Ovary (tissue), 9 donors: ENCODE results near the gene TPSD1. TPM values are rescaled to one million over a fixed set of nuclear protein-coding genes. Genes with fewer than 3 reads are reported as not detected.
"Not testable (repeated sequence)": the region's sequence is repeated elsewhere in the genome, so short reads cannot be mapped to it uniquely, and the experiment has no call there.

Source experiments
- DNase-seq, 5 donors: peaks; one replicate each; pipeline ENCODE4 v3.0.0-alpha.2; 2019 to 2020
- H3K27ac ChIP-seq, 2 donors: fragments of 200-600 bp; one replicate each; pipeline versions ENCODE4 v1.5.1 to v1.8.0; 2019 to 2022
- H3K27me3 ChIP-seq: fragments of 200-600 bp; one replicate; pipeline ENCODE4 v1.8.0; 2022
- H3K36me3 ChIP-seq: fragments of 200-600 bp; sonication (generic); one replicate; pipeline ENCODE4 v1.5.1; 2019
- H3K4me1 ChIP-seq: one replicate; pipeline ENCODE4 v1.8.1; 2013; ENCODE audit warnings: mild to moderate bottlenecking, moderate library complexity; ENCODE audit not compliant: insufficient read depth
- H3K4me3 ChIP-seq: fragments of 200-600 bp; sonication (generic); one replicate; pipeline ENCODE4 v1.5.1; 2017
- H3K9me3 ChIP-seq, 2 donors: fragments of 200-600 bp in 1 of 2; sonication (generic) in 1 of 2; one replicate each; pipeline versions ENCODE4 v1.5.1 to v1.8.1; 2013 to 2019; ENCODE audit warnings: mild to moderate bottlenecking in 1 of 2, moderate library complexity in 1 of 2
- EP300 ChIP-seq: sonication (generic); formaldehyde crosslinking; IDR thresholded peaks from one replicate; pipeline ENCODE4 v1.6.1; 2017; ENCODE audit warnings: antibody characterized with exemption
- POLR2A ChIP-seq: fragments of 450-650 bp; IDR thresholded peaks from one replicate; pipeline ENCODE4 v1.6.1; 2017; ENCODE audit warnings: antibody characterized with exemption, mild to moderate bottlenecking, moderate library complexity
- WGBS, 3 donors: extraction: QIAGEN DNeasy Blood & Tissue Kit in 1 of 3; methylation state at CpG; one replicate each; pipeline versions ENCODE4 v1.1.5 to v1.1.7; 2013 to 2017; 5-methylcytosine and 5-hydroxymethylcytosine counted together
- intact Hi-C, 4 donors: fragments of 100-400 bp; cut with DNase I; formaldehyde crosslinking; loops; one replicate each; pipeline versions ENCODE4 v1.11.0 to v1.15.1; 2022 to 2023
- polyA plus RNA-seq, 2 donors: library from polyadenylated mRNA; stranded (reverse); fragments of 200-250 nt in 1 of 2; fragments of 350-450 nt in 1 of 2; fragmentation: Illumina TruSeq in 1 of 2; extraction: RNeasy Lipid Tissue Mini Kit (QIAGEN cat#74804) in 1 of 2; gene quantifications; one replicate each; pipeline ENCODE4 v1.2.3, GENCODE V29; 2013 to 2014
- total RNA-seq, 7 donors: library from RNA; depleted of rRNA in 2 of 7; stranded (reverse); fragments of >200 nt in 2 of 7; fragmentation: NEBNext Ultra II Directional in 3 of 7; extraction: Animal tissue kit (Norgen Biotek cat#: 25700) in 3 of 7; gene quantifications; one replicate each; pipeline versions ENCODE4 v1.1.0 to v1.2.4, GENCODE V29; 2016 to 2023
- TF ChIP-seq, protein P1 (sequence below), 3 donors: fragments of 450-650 bp in 2 of 3; fragments of 200-600 bp in 1 of 3; IDR thresholded peaks; one replicate each; pipeline versions ENCODE4 v1.5.1 to v1.8.0; 2016 to 2022; ENCODE audit warnings: antibody characterized with exemption in 3 of 3, mild to moderate bottlenecking in 1 of 3
- donor health status: DM: no; HTN: no; CAD: no; lungs with moderate emphysema.
- donor health status: DM: no; HTN: no; CAD: no.
- donor health status: Bipolar disorder and iron deficiency.
- donor health status: DM: yes; HTN: yes; CAD: no.
- donor health status: DM: no; HTN: no; CAD: no.
- donor health status: DM: yes; HTN: yes; CAD: no.

The TPSD1 gene
- total and polyA plus RNA-seq, 9 donors, result 0.23 to 0.69 (median 0.60) TPM; not detected in 5

DNA sequence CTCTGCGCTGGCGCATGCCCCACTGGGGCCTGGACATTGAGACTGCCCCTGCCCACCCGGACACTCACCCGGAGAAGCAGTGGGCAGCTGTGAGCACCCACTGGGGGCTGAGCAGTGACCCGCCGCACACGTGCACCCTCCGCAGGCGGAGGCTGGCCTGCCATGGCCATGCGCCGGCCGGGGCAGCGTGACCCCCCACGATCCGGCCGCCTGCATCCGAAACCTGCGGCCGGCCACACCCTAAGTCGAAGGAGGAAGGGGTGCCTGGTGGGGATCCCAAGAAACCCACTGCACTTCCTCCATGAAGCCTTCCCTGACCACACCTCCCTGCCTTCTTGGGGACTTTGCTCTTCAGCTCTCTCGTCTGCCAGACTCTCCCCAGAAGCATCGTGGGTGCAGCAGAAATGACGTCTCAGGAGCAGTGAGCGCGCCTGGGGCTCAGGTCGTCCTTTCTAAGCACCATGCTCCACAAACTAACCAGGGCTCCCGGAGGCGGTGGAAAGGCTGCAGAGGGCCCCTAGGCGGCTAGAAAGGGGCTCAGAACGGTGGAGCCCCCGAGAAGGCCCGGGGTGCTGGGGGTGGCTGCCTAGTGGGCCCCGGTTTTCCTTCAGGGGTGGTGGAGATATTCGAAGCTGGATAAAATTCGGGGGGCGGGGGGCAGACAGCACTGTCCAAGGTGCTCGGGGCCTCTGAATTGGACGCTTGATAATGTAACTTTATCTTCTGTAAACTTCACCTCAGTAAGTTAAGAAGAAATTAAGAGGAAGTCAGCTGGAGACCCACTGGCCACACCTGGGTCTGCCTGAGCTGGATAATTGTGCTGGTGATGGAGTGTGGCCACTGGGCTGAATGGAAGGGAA, 32.3 kb upstream of the TPSD1 start:
- intact Hi-C loops, result no loop called here
- Histone ChIP-seq H3K36me3 (no peaks in the 10 kb centered on the region), H3K9me3 (no peaks in the 10 kb centered on the region), H3K4me1 (no peaks in the 10 kb centered on the region), H3K4me3 (no peak overlapping the region), H3K27ac (no peak overlapping the region), H3K27me3 (no peaks in the 10 kb centered on the region)
- no peak for DNase-seq
- no peak for TF ChIP-seq POLR2A
- TF ChIP-seq EP300, result no peak
- TF ChIP-seq, protein P1, sequence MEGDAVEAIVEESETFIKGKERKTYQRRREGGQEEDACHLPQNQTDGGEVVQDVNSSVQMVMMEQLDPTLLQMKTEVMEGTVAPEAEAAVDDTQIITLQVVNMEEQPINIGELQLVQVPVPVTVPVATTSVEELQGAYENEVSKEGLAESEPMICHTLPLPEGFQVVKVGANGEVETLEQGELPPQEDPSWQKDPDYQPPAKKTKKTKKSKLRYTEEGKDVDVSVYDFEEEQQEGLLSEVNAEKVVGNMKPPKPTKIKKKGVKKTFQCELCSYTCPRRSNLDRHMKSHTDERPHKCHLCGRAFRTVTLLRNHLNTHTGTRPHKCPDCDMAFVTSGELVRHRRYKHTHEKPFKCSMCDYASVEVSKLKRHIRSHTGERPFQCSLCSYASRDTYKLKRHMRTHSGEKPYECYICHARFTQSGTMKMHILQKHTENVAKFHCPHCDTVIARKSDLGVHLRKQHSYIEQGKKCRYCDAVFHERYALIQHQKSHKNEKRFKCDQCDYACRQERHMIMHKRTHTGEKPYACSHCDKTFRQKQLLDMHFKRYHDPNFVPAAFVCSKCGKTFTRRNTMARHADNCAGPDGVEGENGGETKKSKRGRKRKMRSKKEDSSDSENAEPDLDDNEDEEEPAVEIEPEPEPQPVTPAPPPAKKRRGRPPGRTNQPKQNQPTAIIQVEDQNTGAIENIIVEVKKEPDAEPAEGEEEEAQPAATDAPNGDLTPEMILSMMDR (IDR thresholded peaks at IDR 0.05), result no peak
- WGBS, 3 donors, result 79 to 85% (median 82%) methylated on average over 37 to 38 of the region's 38 CpGs

DNA sequence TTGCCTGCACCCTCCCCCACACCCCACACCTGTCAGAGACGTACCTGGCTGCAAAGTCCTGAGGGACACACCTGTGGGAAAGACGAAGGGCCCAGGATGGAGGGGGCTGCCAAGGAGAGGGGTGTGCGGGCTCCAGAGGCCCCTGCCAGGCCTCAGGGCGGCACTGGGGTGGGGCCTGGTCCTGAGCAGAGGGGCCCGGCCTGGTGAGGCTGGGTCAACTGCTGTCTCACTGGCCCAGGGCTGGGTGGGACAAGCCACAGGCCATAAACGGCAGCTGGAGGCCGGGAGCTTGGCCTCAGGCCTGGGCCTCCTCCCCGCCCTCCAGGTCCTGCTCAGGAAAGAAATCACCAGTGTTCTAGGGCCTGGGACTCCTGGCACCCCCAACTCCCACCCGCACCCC, 31.3 kb upstream of the TPSD1 start:
- Histone ChIP-seq H3K36me3 (no peaks in the 10 kb centered on the region), H3K4me3 (no peak overlapping the region), H3K27ac (no peak overlapping the region), H3K27me3 (no peaks in the 10 kb centered on the region), H3K4me1 (no peaks in the 10 kb centered on the region), H3K9me3 (no peaks in the 10 kb centered on the region)
- TF ChIP-seq EP300, result no peak
- TF ChIP-seq, protein P1 (IDR thresholded peaks at IDR 0.05), result no peak
- TF ChIP-seq POLR2A, result no peak
- DNase-seq, result no peak
- intact Hi-C loops, result no loop called here
- 55 to 71% (median 66%) methylated on average over 7 to 9 of the region's 9 CpGs for WGBS, 3 donors

DNA sequence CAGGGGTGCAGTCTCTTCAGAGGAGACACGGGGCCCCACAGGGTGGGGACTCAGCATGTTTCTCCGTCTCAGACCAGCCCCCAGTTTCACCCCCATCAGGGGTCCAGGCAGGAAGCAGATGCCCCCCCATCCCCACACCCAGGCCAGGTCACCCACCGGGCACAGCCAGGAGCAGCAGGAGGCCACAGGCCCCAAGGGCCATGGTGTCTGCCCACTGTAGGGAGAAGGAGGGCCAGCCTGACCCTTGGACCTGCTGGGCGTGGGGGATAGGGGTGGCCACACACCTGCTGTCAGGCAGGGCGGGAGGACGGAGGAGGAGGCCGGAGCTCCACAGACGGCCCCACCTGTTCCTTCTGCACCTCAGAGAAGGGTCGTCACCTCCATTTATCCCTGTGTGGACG, 30.8 kb upstream of the TPSD1 start, which contains the start of gene TPSG1:
TSS of gene TPSG1 (minus strand) at position 218 of the 401 bp plus-strand sequence. CDS start at position 202, 16 bp downstream.
- H3K9me3 ChIP-seq, result no peaks in the 10 kb centered on the region
- no peak for TF ChIP-seq EP300
- no peak for TF ChIP-seq POLR2A
- TF ChIP-seq, protein P1 (IDR thresholded peaks at IDR 0.05), result no peak
- H3K36me3 ChIP-seq, result no peaks in the 10 kb centered on the region
- intact Hi-C loops, result no loop called here
- no peak for DNase-seq
- H3K4me1 ChIP-seq, result no peaks in the 10 kb centered on the region
- 37 to 42% (median 37%) methylated on average over 10 of the region's 10 CpGs for WGBS, 3 donors
- H3K27ac ChIP-seq, result peak within 1 kb of the TSS in 1 of 2 donors; percentile 32
- no peak within 1 kb of the TSS for H3K4me3 ChIP-seq
- no peaks in the 10 kb centered on the region for H3K27me3 ChIP-seq

DNA sequence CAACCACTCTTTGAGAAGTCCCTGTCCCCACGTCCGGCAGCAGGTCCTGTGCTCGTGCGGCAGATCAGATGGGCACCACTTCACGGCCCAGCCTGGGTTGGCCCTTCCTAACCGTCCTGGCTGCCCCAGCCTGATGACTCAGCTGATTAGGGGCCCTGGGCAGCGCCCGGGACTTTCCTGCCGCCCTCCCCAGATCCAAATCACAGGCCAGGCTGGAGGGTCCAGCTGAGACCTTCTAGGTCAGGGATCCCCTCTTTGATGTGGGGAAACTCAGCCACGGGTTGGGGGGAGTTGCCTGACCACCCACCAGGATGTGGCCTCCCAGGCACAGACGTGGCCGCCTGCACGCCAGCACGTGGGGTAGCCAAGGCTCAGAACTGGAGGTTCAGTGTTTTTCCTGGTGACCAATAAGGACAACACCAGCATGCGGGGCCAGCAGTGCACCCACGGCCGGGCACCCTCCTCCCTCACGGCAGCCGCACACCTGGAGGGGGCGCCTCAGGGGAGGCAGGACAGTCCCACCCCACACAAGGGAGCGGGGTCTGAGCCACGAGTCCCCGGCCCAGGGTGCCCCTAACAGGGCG, 30.0 kb upstream of the TPSD1 start:
- H3K4me1 ChIP-seq, H3K27me3 ChIP-seq, H3K4me3 ChIP-seq, H3K9me3 ChIP-seq, H3K36me3 ChIP-seq, intact Hi-C loops: not testable (repeated sequence)
- 21 to 29% (median 28%) methylated on average over 15 to 24 of the region's 24 CpGs for WGBS, 3 donors
- peak overlapping the region in 1 of 2 donors; percentile 32 for H3K27ac ChIP-seq
- DNase-seq, result peak in 2 of 5 donors; percentile 24 to 34

DNA sequence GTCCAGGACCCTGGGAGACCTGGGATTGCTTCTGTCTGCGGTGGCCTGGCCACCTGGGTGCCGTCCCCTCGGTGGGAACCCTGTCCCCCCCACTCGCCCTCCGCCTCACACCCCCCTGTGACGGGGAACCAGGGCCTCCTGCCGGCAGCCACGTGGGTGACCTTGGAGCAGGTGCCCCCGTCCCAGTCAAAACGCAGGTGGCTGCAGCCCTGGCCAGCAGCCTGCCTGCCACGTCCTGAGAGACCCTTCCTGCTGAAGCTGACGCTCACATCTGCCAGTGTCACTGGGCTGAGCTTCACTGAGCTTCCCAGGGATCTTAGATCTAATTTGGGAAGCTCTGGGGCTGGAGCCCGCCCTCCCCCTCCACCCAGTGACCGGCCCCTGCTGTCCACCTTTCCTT, 29.2 kb upstream of the TPSD1 start:
- H3K27me3 ChIP-seq, H3K4me1 ChIP-seq, H3K9me3 ChIP-seq, H3K27ac ChIP-seq, intact Hi-C loops, H3K36me3 ChIP-seq, H3K4me3 ChIP-seq: not testable (repeated sequence)
- 0 to 17% (median 15%) methylated on average over 1 to 14 of the region's 14 CpGs for WGBS, 3 donors
- DNase-seq, result peak in 3 of 5 donors; percentile 31 to 44 (median 33)

DNA sequence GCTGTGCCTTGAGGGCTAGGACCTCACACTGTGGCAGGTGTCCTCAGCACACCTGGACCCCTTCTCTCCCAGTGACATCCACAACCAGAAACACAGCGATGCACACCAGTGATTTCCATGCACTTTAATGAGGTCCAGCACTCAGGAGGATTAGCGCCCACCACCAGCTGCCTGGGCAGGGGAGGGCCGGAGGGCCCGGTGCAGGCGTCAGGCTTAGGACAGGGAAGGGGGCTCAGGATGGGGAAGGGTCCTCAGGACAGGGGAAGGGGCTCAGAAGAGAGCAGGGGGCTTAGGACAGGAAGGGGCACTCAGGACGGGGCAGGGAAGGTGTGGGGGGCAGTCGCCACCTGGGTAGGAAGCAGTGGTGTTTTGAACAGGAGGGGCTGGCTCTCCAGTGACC, 27.6 kb upstream of the TPSD1 start:
- DNase-seq, result peak in 4 of 5 donors; percentile 5 to 31 (median 12)
- H3K27ac ChIP-seq, H3K4me1 ChIP-seq, H3K27me3 ChIP-seq, H3K4me3 ChIP-seq, H3K36me3 ChIP-seq, intact Hi-C loops, H3K9me3 ChIP-seq: not testable (repeated sequence)
- WGBS, 3 donors, result 62 to 72% (median 66%) methylated on average over 6 to 7 of the region's 7 CpGs

DNA sequence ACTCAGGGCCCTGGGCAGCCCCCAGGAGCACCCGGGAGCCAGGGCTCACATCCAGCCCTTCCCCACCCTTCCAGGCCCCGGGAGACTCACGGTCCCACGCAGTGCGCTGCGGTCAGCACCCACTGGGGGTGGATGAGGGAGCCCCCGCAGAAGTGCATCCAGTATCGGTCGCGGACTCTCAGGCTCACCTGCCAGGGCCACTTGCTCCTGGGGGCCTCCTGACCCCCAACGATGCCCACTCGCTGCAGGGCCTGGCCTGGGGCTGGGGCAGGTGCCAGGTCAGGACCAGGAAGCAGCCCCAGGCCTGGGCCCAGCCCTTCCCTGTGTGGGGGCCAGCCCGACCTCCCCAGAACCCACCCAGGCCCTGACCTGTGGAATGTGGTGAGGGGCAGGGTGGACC, 26.4 kb upstream of the TPSD1 start:
- intact Hi-C loops, H3K9me3 ChIP-seq, H3K4me1 ChIP-seq, H3K27ac ChIP-seq, H3K27me3 ChIP-seq, H3K36me3 ChIP-seq, H3K4me3 ChIP-seq: not testable (repeated sequence)
- 67% methylated on average over 9 of the region's 13 CpGs; no CpG with 5 or more reads in 2 of the 3 donors for WGBS, 3 donors
- DNase-seq, result peak in 3 of 5 donors; percentile 6 to 24 (median 22)

DNA sequence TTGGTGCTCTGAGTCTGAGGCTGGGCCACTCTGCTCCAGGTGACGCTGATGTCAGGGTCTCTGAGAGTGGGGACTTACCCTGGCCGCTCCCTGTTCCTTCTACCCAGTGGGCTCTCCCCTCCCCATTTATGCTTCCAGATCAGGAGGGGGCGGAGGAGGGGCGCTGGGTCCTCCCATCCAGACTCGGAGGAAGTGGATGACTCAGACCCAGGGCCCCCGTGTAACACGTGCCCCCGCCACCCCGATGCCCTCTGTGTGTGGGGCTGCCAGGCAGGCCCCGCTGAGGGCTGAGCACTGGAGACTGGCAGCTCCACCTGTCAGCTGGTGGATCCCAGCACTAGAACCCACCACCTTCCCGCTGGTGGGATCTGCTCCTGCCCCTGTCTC, 25.8 kb upstream of the TPSD1 start, which contains the start of gene TPSB2:
TSS of gene TPSB2 (minus strand) at position 101 of the 387 bp plus-strand sequence. CDS start 233 bp downstream, outside the sequence.
- intact Hi-C loops, H3K36me3 ChIP-seq, H3K4me1 ChIP-seq, DNase-seq, H3K27ac ChIP-seq, H3K9me3 ChIP-seq, H3K27me3 ChIP-seq, H3K4me3 ChIP-seq: not testable (repeated sequence)
- 50 to 58% methylated on average over 1 to 5 of the region's 11 CpGs; no CpG with 5 or more reads in 1 of the 3 donors for WGBS, 3 donors
